GM19455 (cell line): Measurements from ENCODE around the gene CLEC14A.

ENCODE experiments used
- ATAC-seq: cut with Tn5 transposase; IDR thresholded peaks from one replicate; pipeline ENCODE4 v1.9.1; 2021; ENCODE audit not compliant: unreplicated experiment

The CLEC14A gene

DNA sequence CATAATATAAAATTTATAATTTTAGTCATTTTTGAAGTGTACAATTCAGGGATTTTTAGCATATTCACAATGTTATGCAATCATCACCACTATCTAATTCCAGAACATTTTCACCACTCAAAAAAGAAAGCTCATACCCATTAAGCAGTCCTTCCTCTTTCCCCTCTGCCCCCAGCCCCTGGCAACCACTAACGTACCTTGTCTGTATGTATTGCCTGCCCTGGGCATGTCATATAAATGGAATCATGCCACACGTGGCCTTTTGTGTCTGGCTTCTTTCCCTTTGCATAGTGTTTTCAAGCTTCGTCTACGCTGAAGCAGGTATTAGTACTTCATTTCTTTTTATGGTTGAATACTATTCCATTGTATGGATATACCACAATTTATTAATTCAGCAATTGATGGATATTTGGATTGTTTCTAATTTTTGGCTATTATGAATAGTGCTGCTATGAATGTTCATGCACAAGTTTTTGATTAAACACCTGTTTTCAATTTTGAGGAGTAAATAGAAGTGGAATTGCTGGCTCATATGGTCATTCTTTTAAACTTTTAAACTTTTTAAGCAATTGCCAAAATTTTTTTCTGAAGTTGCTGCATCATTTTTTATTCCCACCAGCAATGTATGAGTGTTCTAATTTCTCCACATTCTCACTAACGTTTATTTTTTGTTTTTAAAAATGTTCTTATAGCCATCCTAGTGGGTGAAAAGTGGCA is 49.8 kb downstream of the CLEC14A start:
- no peak for ATAC-seq

- ATAC-seq, result no peak
Observed at GRCh38 chr14:38205119-38205813, 50.6 kb downstream of the CLEC14A start.

DNA sequence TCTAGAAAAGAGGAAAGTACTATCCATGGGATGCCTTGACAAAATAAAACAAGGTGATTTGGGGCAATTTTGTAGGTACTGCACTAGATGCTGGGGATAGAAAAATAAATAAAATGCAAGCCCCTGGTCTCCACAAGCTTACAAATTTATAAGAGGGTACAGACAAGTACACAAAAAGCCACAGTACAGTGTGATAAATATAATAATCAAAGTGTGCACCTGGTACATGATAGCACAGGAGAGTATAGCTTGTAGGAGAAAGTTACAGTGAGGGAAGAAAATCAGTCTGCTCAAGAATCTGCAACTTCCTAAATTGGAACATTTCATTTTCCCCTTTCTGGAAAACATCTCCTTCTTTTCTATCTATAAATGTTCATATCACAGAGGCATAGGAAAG is 51.2 kb downstream of the CLEC14A start:
- no peak for ATAC-seq
